CD4-positive, alpha-beta T cell treated with Interleukin-15 for 1 hour (primary cell): ENCODE results near the gene MAPK1.
"Not testable (repeated sequence)": the region's sequence is repeated elsewhere in the genome, so short reads cannot be mapped to it uniquely, and the experiment has no call there.

Source experiments
- DNase-seq: peaks from one replicate; pipeline ENCODE4 v3.0.0-alpha.2; 2020

The MAPK1 gene

DNA sequence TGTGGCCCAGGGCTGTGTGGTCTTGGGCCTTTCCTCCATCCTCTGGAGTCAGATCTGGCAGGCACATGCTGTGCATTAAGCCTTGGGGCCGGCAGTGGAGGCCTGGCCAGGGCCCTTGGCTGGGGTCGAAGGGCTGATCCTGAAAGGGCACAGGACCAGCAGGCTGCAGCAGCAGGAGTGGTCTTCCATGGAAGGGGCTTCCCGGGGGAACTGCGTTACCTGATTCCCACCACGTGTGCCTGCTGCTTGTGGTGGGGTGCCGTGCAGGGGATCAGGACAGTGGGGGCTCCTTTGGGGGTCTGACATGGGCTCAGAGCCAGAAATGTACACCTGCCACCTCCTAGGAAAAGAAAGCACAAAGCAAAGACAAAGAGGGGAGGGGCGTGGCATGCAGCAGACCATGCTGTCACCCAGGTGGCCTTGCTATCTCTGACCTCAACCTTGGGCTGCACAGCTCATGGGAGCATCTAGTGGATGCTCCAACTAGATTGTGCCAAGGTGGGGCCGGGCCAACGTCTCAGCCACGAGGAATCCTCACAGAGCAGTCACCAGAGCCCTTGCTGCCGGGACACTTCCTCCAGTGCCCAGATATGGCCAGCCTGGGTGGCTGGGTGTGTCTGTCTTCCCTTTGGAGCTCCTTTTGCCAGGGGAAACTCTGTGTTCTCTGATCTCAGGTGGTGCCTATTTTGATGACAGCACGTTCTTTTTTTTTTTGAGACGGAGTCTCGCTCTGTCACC lies 113.9 kb downstream of the MAPK1 start:
- DNase-seq: no peak

DNA sequence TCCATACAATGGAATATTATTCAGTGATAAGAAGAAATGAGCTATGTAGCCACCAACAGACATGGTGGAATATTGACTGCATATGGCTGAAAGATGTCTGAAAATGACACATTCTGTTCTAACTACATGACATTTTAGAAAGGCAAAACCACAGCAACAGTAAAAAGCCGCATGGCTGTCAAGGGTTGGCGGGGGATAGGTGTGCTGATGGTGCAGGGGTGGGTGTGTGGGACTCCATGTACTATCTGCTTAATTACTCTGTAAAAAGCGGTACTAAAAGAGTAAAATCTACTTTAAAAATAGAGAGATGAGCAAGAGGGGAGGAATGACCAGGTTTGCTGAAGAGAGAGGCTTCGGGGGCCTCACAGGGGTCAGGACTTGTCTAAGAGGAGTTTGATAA lies 115.2 kb downstream of the MAPK1 start:
- no peak for DNase-seq

DNA sequence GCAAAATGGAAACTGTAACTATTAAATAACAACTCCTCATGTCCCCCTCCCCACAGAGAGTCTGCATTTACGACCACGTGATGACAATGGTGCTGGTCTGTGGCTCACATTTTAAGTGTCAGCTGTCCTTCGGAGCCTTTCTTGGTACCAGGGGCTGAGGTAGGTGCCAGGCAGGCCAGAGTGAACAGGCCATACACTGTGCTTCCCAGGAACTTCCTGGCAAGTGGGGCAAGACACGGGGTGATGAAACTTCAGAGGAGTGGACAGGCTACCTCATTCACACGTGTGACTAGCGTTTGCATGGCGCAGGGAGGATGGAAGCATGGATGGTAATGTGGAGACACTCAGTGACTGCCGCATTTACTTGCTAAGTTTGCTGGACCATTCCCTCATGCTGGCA lies 121.5 kb downstream of the MAPK1 start:
- no peak for DNase-seq

DNA sequence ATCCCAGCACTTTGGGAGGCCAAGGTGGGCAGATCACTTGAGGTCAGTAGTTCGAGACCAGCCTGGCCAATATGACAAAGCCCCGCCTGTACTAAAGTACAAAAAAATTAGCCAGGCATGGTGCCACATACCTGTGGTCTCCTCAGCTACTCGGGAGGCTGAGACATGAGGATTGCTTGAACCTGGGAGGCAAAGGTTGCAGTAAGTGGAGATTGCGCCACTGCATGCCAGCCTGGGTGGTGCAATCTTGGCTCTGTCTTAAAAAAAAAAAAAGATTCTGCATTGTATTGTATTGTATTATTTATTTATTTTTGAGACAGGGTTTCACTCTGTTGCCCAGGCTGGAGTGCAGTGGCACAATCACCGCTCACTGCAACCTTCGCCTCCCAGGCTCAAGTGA lies 122.5 kb downstream of the MAPK1 start:
- DNase-seq: not testable (repeated sequence)

DNA sequence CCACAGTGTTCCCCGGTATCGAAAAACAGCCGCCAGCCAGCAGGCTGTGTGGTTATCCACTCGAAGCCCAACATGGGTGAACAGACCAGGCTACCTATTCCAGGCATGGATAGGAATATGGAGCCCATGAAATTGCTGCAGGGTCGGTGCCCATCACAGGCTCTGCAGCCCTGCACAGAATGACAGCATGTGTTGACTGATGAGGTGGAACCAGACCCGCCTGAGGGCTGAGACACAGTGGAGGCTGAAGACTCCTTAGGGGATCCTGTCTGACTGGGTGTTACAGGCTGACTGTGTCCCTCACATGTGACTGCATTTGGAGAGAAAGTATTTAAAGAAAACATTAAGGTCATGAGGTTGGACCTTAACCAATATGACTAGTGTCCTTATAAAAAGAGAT lies 125.7 kb downstream of the MAPK1 start:
- no peak for DNase-seq

DNA sequence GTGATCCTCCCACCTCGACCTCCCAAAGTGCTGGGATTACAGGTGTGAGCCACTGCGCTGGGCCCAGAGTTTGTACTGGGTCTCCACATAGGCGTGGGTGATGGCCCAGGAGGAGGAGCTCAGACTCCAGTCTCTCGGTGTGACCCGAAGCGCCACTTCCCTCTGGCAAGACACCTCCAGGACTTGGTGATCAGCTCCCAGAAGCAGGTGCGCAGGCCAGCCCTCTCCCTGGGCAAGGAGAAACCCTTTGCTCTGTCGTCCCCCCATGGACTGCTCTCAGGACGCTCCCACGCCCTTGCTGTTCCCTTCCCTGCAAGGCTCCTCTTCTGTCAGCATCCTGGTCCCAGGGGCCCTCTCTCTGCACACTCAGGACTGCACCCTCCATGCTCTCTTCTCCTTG lies 126.4 kb downstream of the MAPK1 start:
- no peak for DNase-seq

DNA sequence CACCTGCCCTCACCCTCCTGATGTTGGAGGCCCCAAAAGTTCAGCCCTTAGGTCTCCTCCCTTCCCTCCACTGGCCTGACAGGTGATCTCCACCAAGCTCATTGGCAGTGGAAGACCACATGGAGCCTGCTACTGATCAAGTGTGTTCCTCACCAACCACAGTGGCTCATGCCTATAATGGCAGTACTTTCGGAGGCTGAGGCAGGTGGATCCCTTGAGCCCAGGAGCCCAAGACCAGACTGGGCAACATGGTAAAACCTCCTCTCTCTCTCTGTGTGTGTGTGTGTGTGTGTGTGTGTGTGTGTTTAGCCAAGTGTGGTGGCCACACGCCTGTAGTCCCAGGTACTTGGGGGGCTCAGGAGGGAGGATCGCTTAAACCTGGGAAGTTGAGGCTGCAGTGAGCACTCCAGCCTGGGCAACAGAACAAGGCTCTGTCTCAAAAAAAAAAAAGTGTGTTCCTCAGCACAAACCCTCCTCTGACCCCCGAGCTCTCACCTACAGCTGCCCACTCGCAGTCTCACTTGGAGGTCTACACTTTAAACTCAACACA lies 127.5 kb downstream of the MAPK1 start:
- DNase-seq: no peak

DNA sequence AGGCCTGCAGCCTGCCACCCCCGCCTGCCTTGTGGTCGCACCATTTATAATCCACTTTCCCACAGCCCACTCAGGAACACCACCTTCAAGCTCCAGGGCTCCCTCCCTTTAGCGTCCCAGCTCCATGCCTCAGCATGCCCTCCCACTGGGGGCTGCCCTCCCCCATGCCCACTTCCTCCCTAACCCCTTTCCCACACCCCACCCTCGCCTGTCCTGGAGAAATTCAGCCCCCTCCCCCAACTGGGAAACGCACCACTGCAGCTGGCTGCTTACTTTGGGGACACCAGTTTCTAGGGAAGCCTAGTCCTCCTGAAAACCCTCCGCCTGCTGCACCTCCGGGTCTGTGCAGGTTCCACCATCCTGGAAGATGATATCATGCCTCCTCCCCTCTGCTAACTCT lies 128.5 kb downstream of the MAPK1 start:
- no peak for DNase-seq

DNA sequence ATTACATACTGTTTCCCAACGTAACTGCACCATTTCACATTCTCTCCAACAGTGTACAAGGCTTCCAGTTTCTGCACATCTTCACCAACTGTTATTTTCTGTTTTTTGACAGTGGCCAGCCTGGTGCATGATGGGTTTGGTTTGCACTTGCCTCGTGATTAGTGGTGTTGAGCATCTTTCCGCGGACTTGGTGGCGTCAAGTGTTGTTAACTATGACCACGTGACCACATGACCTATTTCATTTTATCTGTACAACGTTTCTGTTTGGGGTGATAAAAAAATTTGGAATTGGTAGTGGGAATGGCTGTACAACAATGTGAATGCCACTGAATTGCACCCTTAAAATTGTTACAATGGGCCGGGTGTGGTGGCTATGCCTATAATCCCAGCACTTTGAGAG lies 129.4 kb downstream of the MAPK1 start:
- no peak for DNase-seq

DNA sequence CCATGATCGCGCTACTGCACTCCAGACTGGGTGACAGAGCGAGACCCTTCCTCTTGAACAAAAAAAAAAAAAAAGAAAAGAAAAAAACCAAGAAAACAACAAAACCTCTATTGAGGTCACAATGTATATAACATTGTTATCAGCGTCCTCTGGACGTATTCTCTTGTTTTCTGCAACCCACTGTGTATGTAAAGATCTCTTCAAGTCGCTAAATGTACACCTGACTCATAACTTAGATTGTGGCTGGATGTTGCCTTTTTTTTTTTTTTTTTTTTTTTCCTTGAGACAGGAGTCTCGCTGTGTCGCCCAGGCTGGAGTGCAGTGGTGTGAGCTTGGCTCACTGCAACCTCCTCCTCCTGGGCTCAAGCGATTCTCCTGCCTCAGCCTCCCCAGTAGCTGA lies 130.5 kb downstream of the MAPK1 start:
- no peak for DNase-seq

DNA sequence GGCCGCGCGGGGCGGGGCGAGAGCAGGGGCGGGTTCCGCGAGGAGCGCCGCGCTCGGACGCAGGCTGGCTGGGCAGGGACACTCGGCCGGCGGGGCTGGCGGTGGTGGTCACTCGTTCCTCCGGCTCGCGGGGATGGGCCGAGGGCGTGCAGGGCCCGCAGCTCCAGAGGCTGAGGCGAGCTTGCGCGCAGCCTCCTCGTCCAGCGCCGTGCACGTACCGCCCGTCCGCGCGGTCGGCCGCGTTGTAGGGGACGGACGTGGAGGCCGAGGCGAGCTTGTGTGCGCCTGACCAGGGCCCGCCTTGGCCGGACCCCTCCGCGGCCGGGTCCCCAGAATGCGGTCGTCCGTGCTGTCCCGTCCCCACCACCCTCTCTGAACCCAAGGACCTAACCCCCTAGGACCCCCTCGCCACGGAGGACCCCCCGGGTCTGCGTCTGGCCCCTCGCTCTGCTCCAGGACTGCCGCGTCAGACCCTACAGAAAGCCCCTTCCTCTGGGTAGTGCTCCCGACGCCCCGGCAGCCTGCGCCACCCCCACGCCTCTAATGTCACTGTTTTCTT lies 131.3 kb downstream of the MAPK1 start:
- no peak for DNase-seq

DNA sequence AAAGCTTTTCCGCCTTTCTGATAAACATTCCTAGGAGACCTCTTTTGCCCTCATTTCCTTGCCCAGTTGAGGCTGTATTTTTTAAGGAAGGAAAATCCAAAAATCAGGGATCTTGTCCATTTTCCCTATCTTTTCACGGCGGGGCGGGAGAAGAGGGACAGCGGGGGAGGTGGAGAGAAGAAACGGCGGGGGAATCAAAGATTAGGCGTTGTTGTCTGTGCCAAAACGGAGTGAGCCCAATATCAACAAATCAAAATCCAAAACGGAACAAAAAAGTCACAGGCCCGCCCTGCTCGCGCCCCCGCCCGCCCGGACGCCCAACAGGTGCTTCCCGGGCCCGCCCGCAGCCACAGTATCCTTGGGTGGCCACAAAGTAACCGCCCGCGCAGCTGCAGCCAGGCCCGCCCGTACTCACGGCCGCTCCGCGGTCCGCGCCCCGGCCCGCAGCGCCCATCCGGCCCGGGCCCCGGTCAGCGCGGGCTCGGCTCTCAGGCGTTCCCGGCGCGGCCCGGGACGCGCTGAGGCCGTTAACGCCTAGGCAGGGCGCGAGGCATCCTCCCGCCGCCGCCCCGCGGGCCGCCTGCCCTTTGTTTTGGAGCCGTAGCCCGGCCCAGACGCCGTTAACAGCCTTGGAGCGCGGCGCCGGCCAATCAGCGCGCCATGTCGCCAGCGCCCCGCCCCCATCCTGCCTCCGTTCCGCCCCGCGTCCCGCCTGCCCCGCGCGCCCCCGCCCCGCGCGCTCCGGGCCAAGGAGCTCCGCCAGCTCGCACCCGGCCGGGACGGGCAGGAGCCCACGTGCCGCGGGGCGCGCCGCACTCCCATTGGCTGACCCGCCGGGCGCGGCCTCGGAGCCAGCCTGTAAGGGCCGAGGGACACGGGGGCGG lies 132.0 kb downstream of the MAPK1 start, which contains the start of gene YPEL1:
TSS of gene YPEL1 (minus strand) at position 595 of the 884 bp plus-strand sequence. CDS start 25,050 bp downstream, outside the sequence.
- peak; percentile 98 for DNase-seq

DNA sequence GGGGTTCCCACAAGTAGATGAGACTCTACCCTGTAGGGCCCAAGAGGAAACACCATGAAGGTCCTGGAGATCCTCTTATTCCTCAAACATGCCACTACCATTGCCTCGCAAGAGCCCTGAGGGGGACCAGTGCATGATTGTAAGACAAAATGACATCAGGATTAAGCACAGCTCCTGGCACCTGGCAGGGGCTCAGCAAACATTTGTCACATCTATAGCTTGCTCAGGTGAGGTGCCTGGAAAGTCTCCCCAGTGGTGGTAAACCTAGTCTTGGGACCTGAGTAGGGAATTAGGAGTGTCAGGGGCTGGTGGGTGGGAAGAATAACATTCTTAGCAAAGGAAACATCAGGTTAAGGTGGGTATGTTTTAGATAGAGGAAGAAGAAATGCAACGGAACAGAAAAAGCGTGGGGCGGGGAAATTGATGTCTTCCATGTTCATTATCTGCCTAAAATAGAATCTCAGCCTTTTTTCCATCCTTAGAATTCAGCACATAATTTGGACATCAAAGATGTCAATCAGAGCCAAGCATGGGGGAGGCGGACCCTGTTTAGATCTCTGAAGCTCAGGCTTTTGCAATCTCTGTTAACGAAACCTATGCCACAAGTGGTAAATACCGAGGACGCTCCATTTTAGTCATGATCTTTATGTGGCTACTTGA lies 132.8 kb downstream of the MAPK1 start:
- no peak for DNase-seq

DNA sequence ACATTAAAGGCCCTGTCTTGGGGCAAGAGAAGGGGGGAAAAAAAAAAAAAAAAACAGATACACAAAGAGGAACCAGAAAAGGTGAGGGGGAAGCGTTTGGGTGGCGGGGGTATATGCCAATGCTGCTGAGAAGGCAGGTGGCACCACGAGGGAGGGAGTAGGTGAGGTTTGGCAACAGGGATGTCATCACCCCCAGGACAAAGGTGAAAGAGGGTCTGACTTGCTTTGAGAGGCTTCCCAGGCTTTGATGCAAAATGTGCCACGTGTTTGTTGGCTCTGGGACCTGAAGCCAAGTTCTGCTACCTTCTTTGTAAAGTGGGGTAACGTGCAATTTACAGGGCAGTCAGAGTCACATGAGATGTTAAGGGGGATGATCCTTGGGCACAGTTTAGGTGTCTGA lies 135.9 kb downstream of the MAPK1 start:
- no peak for DNase-seq

DNA sequence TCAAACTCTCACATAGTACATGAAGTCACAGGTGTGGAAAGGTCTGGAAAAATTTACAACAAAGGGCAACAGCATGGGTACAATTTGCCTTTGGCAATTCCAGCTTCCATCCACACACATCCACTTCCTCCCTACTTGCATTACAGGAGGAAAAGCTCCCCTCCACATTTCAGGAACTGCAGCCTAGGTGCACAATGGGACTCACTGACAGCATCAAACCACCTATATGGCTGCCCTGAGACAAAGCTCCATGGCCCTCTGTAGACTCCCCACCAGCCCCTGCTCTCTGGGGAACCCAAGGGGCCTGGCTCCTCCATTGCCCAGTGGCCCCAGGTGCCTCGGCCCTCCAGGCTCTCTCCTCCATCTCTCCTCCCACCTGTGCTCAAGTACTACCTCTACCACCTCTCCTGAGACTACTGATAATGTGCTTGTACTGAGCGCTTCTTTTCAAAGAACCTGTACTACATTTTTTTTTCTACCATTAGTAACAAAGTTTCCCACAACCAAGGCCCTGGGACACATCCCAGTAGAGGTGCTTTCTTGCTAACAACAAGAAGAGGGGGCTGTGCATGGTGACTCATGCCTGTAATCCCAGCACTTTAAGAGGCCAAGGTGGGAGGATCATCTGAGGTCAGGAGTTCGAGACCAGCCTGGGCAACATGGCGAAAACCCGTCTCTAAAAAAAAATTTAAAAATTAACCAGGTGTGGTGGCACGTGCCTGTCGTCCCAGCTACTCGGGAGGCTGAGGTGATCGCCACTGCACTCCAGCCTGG lies 136.7 kb downstream of the MAPK1 start:
- no peak for DNase-seq

DNA sequence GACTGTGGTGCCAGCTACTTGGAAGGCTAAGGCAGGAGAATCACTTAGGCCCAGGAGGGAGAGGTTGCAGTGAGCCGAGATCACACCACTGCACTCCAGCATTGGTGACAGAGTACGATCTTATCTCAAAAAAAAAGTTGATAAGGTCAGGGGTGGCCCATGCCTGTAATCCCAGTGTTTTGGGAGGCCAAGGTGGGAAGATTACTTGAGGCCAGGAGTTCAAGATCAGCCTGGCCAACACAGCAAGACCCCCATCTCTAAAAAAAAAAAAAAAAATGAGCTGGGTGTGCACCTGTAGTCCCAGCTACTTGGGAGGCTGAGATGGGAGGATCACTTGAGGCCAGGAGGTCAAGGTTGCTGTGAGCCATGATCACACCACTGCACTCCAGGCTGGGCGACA lies 138.3 kb downstream of the MAPK1 start:
- not testable (repeated sequence) for DNase-seq

DNA sequence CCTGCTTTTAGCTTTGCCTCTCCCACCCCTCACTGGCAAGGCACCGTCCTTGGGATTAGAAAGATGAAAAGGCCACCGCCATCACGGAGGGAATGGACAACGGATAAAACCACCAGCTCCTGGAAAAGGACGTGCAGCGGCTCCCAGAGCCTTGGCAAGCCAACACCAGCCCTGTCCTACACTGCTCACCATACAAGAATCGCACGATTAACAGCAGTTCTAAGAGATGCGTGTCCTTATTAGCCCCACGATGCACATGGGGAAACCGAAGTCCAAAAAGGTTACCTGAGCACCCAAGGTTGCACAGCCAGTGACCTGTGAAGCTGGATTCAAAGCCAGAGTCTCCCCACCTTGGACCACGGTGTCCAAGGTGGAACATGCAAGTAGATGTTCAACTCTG lies 139.2 kb downstream of the MAPK1 start:
- DNase-seq: no peak

DNA sequence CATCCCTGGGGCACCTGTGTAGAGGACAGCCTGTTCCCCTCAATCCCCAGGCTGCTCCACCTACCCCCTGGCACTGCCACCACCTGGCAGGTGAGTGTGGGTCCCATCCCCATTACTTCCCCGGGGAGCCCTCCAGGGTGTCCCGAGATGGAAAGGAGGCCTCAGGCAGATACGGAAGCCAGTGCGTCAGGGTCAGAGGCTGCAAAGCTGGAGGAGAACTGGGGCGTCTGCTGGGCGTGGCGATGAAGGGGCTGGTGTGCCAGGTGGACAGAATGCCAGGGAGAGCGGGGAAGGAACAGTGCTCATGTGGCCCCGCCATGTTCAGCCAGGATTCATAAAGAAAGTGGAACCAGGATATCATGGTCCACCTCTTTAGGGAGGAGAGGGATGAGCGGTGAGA lies 139.7 kb downstream of the MAPK1 start:
- DNase-seq: no peak

DNA sequence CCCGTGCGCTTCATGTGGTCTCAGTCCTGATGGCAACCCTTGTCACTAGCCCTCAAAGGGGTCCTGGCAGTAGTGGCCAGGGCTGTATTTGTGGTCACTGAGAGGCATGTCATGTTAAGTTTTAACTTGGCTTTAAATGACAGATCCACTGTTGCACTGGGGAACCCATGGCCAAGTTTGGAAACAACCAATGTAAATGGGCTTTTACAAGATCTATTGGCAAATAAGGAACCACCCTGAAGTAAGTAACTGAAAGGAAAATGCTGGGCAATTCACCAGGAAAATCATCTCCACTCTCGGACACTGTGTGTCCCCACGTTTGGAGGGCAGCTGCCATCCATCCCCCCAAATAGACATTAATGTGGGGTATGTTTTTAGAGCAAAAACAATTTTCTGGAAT lies 140.3 kb downstream of the MAPK1 start:
- no peak for DNase-seq

DNA sequence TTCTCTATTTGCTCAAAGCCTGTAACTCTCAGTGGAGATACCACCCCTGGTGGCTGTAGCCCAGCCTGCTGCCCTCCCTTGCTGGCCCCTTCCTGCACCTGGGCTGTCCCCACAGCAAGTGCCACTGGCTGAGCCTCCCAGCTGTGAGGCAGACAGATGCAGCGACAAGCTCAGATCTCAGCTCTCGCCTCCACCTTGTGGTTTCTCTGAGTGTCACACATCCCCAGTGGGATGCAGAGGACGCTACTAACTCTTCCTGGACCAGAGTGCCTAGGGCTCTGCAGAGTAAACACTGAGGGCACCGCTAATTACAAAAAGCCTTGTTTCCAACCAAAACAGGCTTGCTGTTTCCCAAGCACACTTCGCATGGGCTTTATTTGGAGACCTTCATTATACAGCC lies 140.8 kb downstream of the MAPK1 start:
- DNase-seq: peak; percentile 37

DNA sequence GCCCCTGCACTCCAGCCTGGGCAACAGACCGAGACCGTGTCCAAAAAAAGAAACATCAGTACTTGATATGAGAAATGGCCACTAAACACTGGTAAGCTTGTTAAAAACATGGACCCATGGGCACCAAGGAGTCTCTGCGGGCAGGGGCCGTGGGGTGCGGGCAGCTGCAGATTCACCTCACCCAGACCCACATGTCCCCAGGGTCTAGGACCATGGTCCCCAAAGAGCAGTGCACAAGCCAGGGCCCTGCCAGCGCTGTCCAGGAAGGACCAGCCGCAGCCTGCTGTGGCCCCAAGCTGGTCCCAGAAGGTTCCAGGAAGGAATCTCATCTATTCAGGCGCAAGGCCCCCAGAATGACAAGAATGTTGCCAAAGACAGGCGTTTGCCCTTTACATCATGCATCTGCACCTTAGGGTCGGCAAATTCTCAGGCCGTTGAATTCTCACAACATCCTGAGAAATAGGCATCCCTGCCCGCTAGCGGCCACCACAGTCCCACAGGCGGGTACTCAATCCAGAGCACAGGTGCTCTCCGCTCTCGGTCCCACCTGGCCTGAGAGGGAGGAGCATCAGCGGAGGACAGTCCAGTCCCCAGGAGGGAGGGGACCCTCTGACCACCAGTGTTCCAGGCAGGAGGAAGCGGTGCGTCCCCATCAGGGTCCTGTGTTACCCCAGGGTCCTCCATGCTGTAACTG lies 141.3 kb downstream of the MAPK1 start:
- no peak for DNase-seq

DNA sequence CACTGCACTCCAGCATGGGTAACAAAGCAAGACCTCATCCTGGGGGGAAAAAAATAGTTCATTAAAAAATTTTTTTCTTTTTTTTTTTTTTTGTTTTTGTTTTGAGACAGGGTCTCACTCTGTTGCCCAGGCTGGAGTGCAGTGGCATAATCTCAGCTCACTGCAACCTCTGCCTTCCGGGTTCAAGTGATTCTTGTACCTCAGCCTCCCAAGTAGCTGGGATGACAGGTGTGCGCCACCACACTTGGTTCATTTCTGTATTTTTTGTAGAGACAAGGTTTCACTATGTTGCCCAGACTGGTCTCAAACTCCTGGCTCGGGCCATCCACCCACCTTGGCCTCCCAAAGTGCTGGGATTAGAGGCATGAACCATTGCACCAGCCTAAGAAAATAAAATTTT lies 142.9 kb downstream of the MAPK1 start:
- DNase-seq: not testable (repeated sequence)
